Measurements from ENCODE around the gene VPS35. TPM values are rescaled to one million over a fixed set of nuclear protein-coding genes. Genes with fewer than 3 reads are reported as not detected.

VPS35 gene
- total and polyA plus RNA-seq, 4 donors: 97.4 to 170 (median 119) TPM

- no peak overlapping the region for H3K27ac ChIP-seq (ENCODE audit: low read depth, low read length)
- no peaks in the 10 kb centered on the region for H3K4me1 ChIP-seq (ENCODE audit: control insufficient read depth, insufficient read depth, low read length)
- 85% methylated on average over 7 of the region's 7 CpGs for WGBS (ENCODE audit: insufficient coverage)
- peaks cover 4% of the 10 kb centered on the region for H3K9me3 ChIP-seq (ENCODE audit: control insufficient read depth, insufficient read depth, low read length)
- H3K36me3 ChIP-seq (ENCODE audit: control insufficient read depth, insufficient read depth, low read length): peaks cover 4% of the 10 kb centered on the region
- H3K27me3 ChIP-seq (ENCODE audit: control insufficient read depth, insufficient read depth, low read length): no peaks in the 10 kb centered on the region
- DNase-seq (ENCODE audit: low read depth in 4 of 6, low spot score in 6 of 6): no peak
- H3K4me3 ChIP-seq (ENCODE audit: low read depth, low read length): no peak overlapping the region
These were observed 40.5 kb upstream of the VPS35 start for GRCh38 chr16:46729326-46729995.

- Histone ChIP-seq H3K27ac (ENCODE audit: low read depth, low read length) (no peak overlapping the region), H3K36me3 (ENCODE audit: control insufficient read depth, insufficient read depth, low read length) (peaks cover 4% of the 10 kb centered on the region), H3K4me3 (ENCODE audit: low read depth, low read length) (no peak overlapping the region), H3K27me3 (ENCODE audit: control insufficient read depth, insufficient read depth, low read length) (no peaks in the 10 kb centered on the region), H3K9me3 (ENCODE audit: control insufficient read depth, insufficient read depth, low read length) (peaks cover 4% of the 10 kb centered on the region), H3K4me1 (ENCODE audit: control insufficient read depth, insufficient read depth, low read length) (no peaks in the 10 kb centered on the region)
- DNase-seq (ENCODE audit: low read depth in 4 of 6, low spot score in 6 of 6): no peak
- 91% methylated on average over 14 of the region's 14 CpGs for WGBS (ENCODE audit: insufficient coverage)
These were observed 39.8 kb upstream of the VPS35 start for GRCh38 chr16:46728806-46729205.

- Histone ChIP-seq H3K27ac (ENCODE audit: low read depth, low read length) (no peak overlapping the region), H3K36me3 (ENCODE audit: control insufficient read depth, insufficient read depth, low read length) (peaks cover 4% of the 10 kb centered on the region), H3K4me3 (ENCODE audit: low read depth, low read length) (no peak overlapping the region), H3K9me3 (ENCODE audit: control insufficient read depth, insufficient read depth, low read length) (peaks cover 4% of the 10 kb centered on the region), H3K4me1 (ENCODE audit: control insufficient read depth, insufficient read depth, low read length) (no peaks in the 10 kb centered on the region), H3K27me3 (ENCODE audit: control insufficient read depth, insufficient read depth, low read length) (no peaks in the 10 kb centered on the region)
- DNase-seq (ENCODE audit: low read depth in 4 of 6, low spot score in 6 of 6): no peak
- WGBS (ENCODE audit: insufficient coverage): 90% methylated on average over 9 of the region's 9 CpGs
These were observed 38.7 kb upstream of the VPS35 start for GRCh38 chr16:46727630-46728029.

- Histone ChIP-seq H3K27me3 (ENCODE audit: control insufficient read depth, insufficient read depth, low read length) (no peaks in the 10 kb centered on the region), H3K4me3 (ENCODE audit: low read depth, low read length) (no peak overlapping the region), H3K27ac (ENCODE audit: low read depth, low read length) (no peak overlapping the region), H3K36me3 (ENCODE audit: control insufficient read depth, insufficient read depth, low read length) (peaks cover 4% of the 10 kb centered on the region), H3K4me1 (ENCODE audit: control insufficient read depth, insufficient read depth, low read length) (no peaks in the 10 kb centered on the region), H3K9me3 (ENCODE audit: control insufficient read depth, insufficient read depth, low read length) (peaks cover 4% of the 10 kb centered on the region)
- 94% methylated on average over 6 of the region's 7 CpGs for WGBS (ENCODE audit: insufficient coverage)
- DNase-seq (ENCODE audit: low read depth in 4 of 6, low spot score in 6 of 6): no peak
These were observed 38.2 kb upstream of the VPS35 start for GRCh38 chr16:46727184-46727583.

- Histone ChIP-seq H3K4me1 (ENCODE audit: control insufficient read depth, insufficient read depth, low read length) (peaks cover 2% of the 10 kb centered on the region), H3K9me3 (ENCODE audit: control insufficient read depth, insufficient read depth, low read length) (peaks cover 4% of the 10 kb centered on the region), H3K36me3 (ENCODE audit: control insufficient read depth, insufficient read depth, low read length) (no peaks in the 10 kb centered on the region), H3K27ac (ENCODE audit: low read depth, low read length) (no peak overlapping the region), H3K4me3 (ENCODE audit: low read depth, low read length) (no peak overlapping the region), H3K27me3 (ENCODE audit: control insufficient read depth, insufficient read depth, low read length) (no peaks in the 10 kb centered on the region)
- DNase-seq (ENCODE audit: low read depth in 4 of 6, low spot score in 6 of 6): no peak
- 73% methylated on average over 3 of the region's 4 CpGs for WGBS (ENCODE audit: insufficient coverage)
These were observed 32.9 kb upstream of the VPS35 start for GRCh38 chr16:46721885-46722284.

- no peak overlapping the region for H3K27ac ChIP-seq (ENCODE audit: low read depth, low read length)
- DNase-seq (ENCODE audit: low read depth in 4 of 6, low spot score in 6 of 6): no peak
- no peaks in the 10 kb centered on the region for H3K36me3 ChIP-seq (ENCODE audit: control insufficient read depth, insufficient read depth, low read length)
- H3K4me3 ChIP-seq (ENCODE audit: low read depth, low read length): no peak overlapping the region
- H3K27me3 ChIP-seq (ENCODE audit: control insufficient read depth, insufficient read depth, low read length): no peaks in the 10 kb centered on the region
- H3K9me3 ChIP-seq (ENCODE audit: control insufficient read depth, insufficient read depth, low read length): peaks cover 4% of the 10 kb centered on the region
- no CpG with 5 or more reads among the region's 2 CpGs for WGBS (ENCODE audit: insufficient coverage)
- H3K4me1 ChIP-seq (ENCODE audit: control insufficient read depth, insufficient read depth, low read length): peaks cover 2% of the 10 kb centered on the region
These were observed 31.6 kb upstream of the VPS35 start for GRCh38 chr16:46720619-46721018.

- no peaks in the 10 kb centered on the region for H3K9me3 ChIP-seq (ENCODE audit: control insufficient read depth, insufficient read depth, low read length)
- no peaks in the 10 kb centered on the region for H3K27me3 ChIP-seq (ENCODE audit: control insufficient read depth, insufficient read depth, low read length)
- H3K4me1 ChIP-seq (ENCODE audit: control insufficient read depth, insufficient read depth, low read length): peaks cover 2% of the 10 kb centered on the region
- DNase-seq (ENCODE audit: low read depth in 4 of 6, low spot score in 6 of 6): no peak
- H3K4me3 ChIP-seq (ENCODE audit: low read depth, low read length): no peak overlapping the region
- H3K36me3 ChIP-seq (ENCODE audit: control insufficient read depth, insufficient read depth, low read length): no peaks in the 10 kb centered on the region
- 100% methylated on average over 1 of the region's 6 CpGs for WGBS (ENCODE audit: insufficient coverage)
- no peak overlapping the region for H3K27ac ChIP-seq (ENCODE audit: low read depth, low read length)
These were observed 30.6 kb upstream of the VPS35 start for GRCh38 chr16:46719528-46719927.

- Histone ChIP-seq H3K27ac (ENCODE audit: low read depth, low read length) (no peak overlapping the region), H3K27me3 (ENCODE audit: control insufficient read depth, insufficient read depth, low read length) (no peaks in the 10 kb centered on the region), H3K9me3 (ENCODE audit: control insufficient read depth, insufficient read depth, low read length) (no peaks in the 10 kb centered on the region), H3K36me3 (ENCODE audit: control insufficient read depth, insufficient read depth, low read length) (no peaks in the 10 kb centered on the region), H3K4me3 (ENCODE audit: low read depth, low read length) (no peak overlapping the region), H3K4me1 (ENCODE audit: control insufficient read depth, insufficient read depth, low read length) (peaks cover 2% of the 10 kb centered on the region)
- 90% methylated on average over 5 of the region's 8 CpGs for WGBS (ENCODE audit: insufficient coverage)
- DNase-seq (ENCODE audit: low read depth in 4 of 6, low spot score in 6 of 6): no peak
These were observed 29.2 kb upstream of the VPS35 start for GRCh38 chr16:46718214-46718613.

GRCh38 chr16:46717692-46718091 lies 28.7 kb upstream of the VPS35 start:
- H3K4me1 ChIP-seq (ENCODE audit: control insufficient read depth, insufficient read depth, low read length): peaks cover 2% of the 10 kb centered on the region
- H3K9me3 ChIP-seq (ENCODE audit: control insufficient read depth, insufficient read depth, low read length): no peaks in the 10 kb centered on the region
- H3K4me3 ChIP-seq (ENCODE audit: low read depth, low read length): no peak overlapping the region
- H3K27ac ChIP-seq (ENCODE audit: low read depth, low read length): no peak overlapping the region
- H3K27me3 ChIP-seq (ENCODE audit: control insufficient read depth, insufficient read depth, low read length): no peaks in the 10 kb centered on the region
- 61% methylated on average over 2 of the region's 2 CpGs for WGBS (ENCODE audit: insufficient coverage)
- H3K36me3 ChIP-seq (ENCODE audit: control insufficient read depth, insufficient read depth, low read length): no peaks in the 10 kb centered on the region
- peak in 2 of 6 donors; percentile 63 to 82 for DNase-seq (ENCODE audit: low read depth in 4 of 6, low spot score in 6 of 6)

GRCh38 chr16:46715769-46716305 lies 26.9 kb upstream of the VPS35 start:
- H3K27ac ChIP-seq (ENCODE audit: low read depth, low read length): no peak overlapping the region
- H3K36me3 ChIP-seq (ENCODE audit: control insufficient read depth, insufficient read depth, low read length): no peaks in the 10 kb centered on the region
- H3K27me3 ChIP-seq (ENCODE audit: control insufficient read depth, insufficient read depth, low read length): no peaks in the 10 kb centered on the region
- H3K4me3 ChIP-seq (ENCODE audit: low read depth, low read length): no peak overlapping the region
- H3K4me1 ChIP-seq (ENCODE audit: control insufficient read depth, insufficient read depth, low read length): peaks cover 2% of the 10 kb centered on the region
- no peaks in the 10 kb centered on the region for H3K9me3 ChIP-seq (ENCODE audit: control insufficient read depth, insufficient read depth, low read length)
- whole genome bisulfite sequencing (ENCODE audit: insufficient coverage): 72% methylated on average over 5 of the region's 6 CpGs
- no peak for DNase-seq (ENCODE audit: low read depth in 4 of 6, low spot score in 6 of 6)
